Colonic mucosa (tissue), 4 donors: ENCODE data around the gene AUTS2. TPM values are rescaled to one million over a fixed set of nuclear protein-coding genes. Genes with fewer than 3 reads are reported as not detected.

Source experiments
- DNase-seq: peaks from one replicate; pipeline ENCODE4 v3.0.0-alpha.2; 2020
- H3K27ac ChIP-seq: fragments of 200-600 bp; one replicate; pipeline ENCODE4 v1.8.0; 2021
- H3K27me3 ChIP-seq: fragments of 200-600 bp; one replicate; pipeline ENCODE4 v1.8.0; 2021
- H3K36me3 ChIP-seq: fragments of 200-600 bp; one replicate; pipeline ENCODE4 v1.8.0; 2021
- H3K4me1 ChIP-seq: fragments of 200-600 bp; one replicate; pipeline ENCODE4 v1.8.0; 2021; ENCODE audit warnings: mild to moderate bottlenecking
- H3K4me3 ChIP-seq: fragments of 200-600 bp; one replicate; pipeline ENCODE4 v1.8.0; 2021
- H3K9ac ChIP-seq, 2 donors: one replicate each; pipeline ENCODE4 v1.7.0; 2013; ENCODE audit warnings: control low read depth in 2 of 2, low read depth in 2 of 2, low read length in 2 of 2
- H3K9me3 ChIP-seq: fragments of 200-600 bp; one replicate; pipeline ENCODE4 v1.8.0; 2021
- intact Hi-C: fragments of 100-400 bp; cut with DNase I; formaldehyde crosslinking; loops from one replicate; pipeline ENCODE4 v1.14.1; 2022
- total RNA-seq, 2 donors: library from RNA; stranded (reverse); fragmentation: NEBNext Ultra II Directional in 1 of 2; extraction: Animal tissue kit (Norgen Biotek cat#: 25700) in 1 of 2; gene quantifications; one replicate each; pipeline ENCODE4 v1.2.1, GENCODE V29; 2021
- TF ChIP-seq, protein P1 (sequence below): fragments of 200-600 bp; IDR thresholded peaks from one replicate; pipeline ENCODE4 v1.8.0; 2022; ENCODE audit warnings: antibody characterized with exemption, mild to moderate bottlenecking
- donor health status: healthy.
- donor health status: DM: no; HTN: no; CAD: no.
- donor health status: DM: no; HTN: no; CAD: no.

Gene AUTS2
- total RNA-seq, 2 donors from 2014 or later: 39.8 to 42.3 TPM

GRCh38 chr7:70076325-70076724, 478.1 kb downstream of the AUTS2 start:
- H3K27ac ChIP-seq: no peak overlapping the region
- DNase-seq: no peak
- no peaks in the 10 kb centered on the region for H3K27me3 ChIP-seq
- H3K9ac ChIP-seq: no peak overlapping the region
- TF ChIP-seq, protein P1, sequence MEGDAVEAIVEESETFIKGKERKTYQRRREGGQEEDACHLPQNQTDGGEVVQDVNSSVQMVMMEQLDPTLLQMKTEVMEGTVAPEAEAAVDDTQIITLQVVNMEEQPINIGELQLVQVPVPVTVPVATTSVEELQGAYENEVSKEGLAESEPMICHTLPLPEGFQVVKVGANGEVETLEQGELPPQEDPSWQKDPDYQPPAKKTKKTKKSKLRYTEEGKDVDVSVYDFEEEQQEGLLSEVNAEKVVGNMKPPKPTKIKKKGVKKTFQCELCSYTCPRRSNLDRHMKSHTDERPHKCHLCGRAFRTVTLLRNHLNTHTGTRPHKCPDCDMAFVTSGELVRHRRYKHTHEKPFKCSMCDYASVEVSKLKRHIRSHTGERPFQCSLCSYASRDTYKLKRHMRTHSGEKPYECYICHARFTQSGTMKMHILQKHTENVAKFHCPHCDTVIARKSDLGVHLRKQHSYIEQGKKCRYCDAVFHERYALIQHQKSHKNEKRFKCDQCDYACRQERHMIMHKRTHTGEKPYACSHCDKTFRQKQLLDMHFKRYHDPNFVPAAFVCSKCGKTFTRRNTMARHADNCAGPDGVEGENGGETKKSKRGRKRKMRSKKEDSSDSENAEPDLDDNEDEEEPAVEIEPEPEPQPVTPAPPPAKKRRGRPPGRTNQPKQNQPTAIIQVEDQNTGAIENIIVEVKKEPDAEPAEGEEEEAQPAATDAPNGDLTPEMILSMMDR: no peak
- intact Hi-C loops: no loop called here
- H3K4me1 ChIP-seq: no peaks in the 10 kb centered on the region
- H3K9me3 ChIP-seq: no peaks in the 10 kb centered on the region
- H3K4me3 ChIP-seq: no peak overlapping the region
- no peaks in the 10 kb centered on the region for H3K36me3 ChIP-seq

- Histone ChIP-seq H3K4me1 (no peaks in the 10 kb centered on the region), H3K36me3 (no peaks in the 10 kb centered on the region), H3K4me3 (no peak overlapping the region), H3K27ac (no peak overlapping the region), H3K9me3 (no peaks in the 10 kb centered on the region), H3K9ac (no peak overlapping the region), H3K27me3 (no peaks in the 10 kb centered on the region)
- no peak for DNase-seq
- TF ChIP-seq, protein P1: no peak
- intact Hi-C loops: no loop called here
Observed at GRCh38 chr7:70082099-70082611, 483.9 kb downstream of the AUTS2 start.

DNA sequence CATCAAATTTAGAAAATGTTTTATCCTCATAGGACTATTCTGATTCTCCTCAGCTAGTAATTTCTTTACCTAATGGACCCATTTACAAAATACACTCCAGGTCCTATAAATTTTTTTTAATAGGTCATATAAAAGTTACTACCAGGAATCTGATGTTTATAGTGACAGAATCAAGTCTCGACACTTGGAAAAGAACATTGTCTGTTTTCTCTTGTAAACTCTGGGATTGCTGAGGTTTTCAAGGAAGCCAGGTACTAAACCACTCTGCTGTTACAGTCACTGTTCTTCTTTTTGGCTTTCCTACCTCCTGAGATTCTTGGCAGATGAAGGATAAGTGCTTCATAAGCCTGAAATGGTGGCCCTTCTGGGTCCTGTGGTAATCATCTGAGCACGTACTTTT, 493.1 kb downstream of the AUTS2 start:
- no peak overlapping the region for H3K9ac ChIP-seq
- H3K9me3 ChIP-seq: no peaks in the 10 kb centered on the region
- TF ChIP-seq, protein P1: no peak
- no peak for DNase-seq
- H3K4me3 ChIP-seq: no peak overlapping the region
- H3K4me1 ChIP-seq: no peaks in the 10 kb centered on the region
- no peak overlapping the region for H3K27ac ChIP-seq
- H3K27me3 ChIP-seq: no peaks in the 10 kb centered on the region
- intact Hi-C loops: no loop called here
- no peaks in the 10 kb centered on the region for H3K36me3 ChIP-seq

- Histone ChIP-seq H3K9ac (no peak overlapping the region), H3K27me3 (no peaks in the 10 kb centered on the region), H3K27ac (no peak overlapping the region), H3K36me3 (no peaks in the 10 kb centered on the region), H3K4me1 (no peaks in the 10 kb centered on the region), H3K4me3 (no peak overlapping the region), H3K9me3 (no peaks in the 10 kb centered on the region)
- intact Hi-C loops: no loop called here
- TF ChIP-seq, protein P1: no peak
- DNase-seq: no peak
Observed at GRCh38 chr7:70092314-70093204, 494.3 kb downstream of the AUTS2 start.

DNA sequence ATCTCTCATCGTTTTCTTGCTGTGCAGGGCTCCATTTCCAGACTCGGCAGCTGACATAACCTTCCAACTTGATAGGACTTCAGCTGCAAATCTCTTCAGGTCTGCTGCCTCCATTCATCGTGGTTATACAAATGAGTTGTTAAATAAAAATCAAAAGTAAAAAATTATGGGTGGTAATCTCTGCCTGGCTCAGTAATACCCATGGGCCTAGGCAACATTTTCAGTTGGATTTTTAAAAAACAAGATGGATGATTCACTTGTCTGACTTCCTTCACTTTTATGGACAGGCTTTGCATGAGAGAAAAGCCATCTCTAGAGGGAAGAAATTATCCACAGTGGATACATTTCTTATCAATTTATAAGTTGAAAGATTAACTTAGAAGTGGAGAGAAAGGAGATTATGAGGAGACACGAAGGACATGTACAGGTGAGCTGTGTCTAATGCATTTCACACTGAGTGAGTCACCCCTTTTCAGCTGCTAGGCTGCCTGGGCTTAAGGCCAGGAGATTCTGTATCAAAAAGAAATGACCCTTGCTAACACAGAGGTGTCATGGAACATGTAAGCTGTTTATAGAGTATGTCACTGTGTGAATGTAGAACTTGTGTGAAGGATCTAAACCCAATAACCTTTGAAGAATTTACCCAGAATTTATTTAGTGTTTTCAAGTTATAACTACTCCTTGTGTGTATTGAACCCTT, 495.1 kb downstream of the AUTS2 start:
- no peaks in the 10 kb centered on the region for H3K4me1 ChIP-seq
- H3K9me3 ChIP-seq: no peaks in the 10 kb centered on the region
- H3K4me3 ChIP-seq: no peak overlapping the region
- H3K9ac ChIP-seq: no peak overlapping the region
- H3K27ac ChIP-seq: no peak overlapping the region
- intact Hi-C loops: no loop called here
- no peaks in the 10 kb centered on the region for H3K27me3 ChIP-seq
- no peaks in the 10 kb centered on the region for H3K36me3 ChIP-seq
- no peak for DNase-seq
- TF ChIP-seq, protein P1: no peak
